Measurements from ENCODE around the gene ACSBG1. TPM values are rescaled to one million over a fixed set of nuclear protein-coding genes. Genes with fewer than 3 reads are reported as not detected.

ACSBG1 gene
- total and polyA plus RNA-seq, 2 of the 8 experiments (the other 6 are each of a cell fraction or from before 2014, with no cell fraction given) = 5.4 to 7.1 TPM

- no peak for DNase-seq (ENCODE audit: low read depth in 1 of 2, low spot score in 2 of 2)
- Histone ChIP-seq H3K56ac (replicated peaks; ENCODE audit: insufficient read length, low read depth, low read length) (no peak overlapping the region), H2BK15ac (ENCODE audit: low read length) (no peak overlapping the region), H3K9me3 (ENCODE audit: insufficient read depth in 2 of 2, low read depth in 1 of 2, low read length in 1 of 2) (no peaks in the 10 kb centered on the region), H3K23ac (ENCODE audit: insufficient read length) (no peak overlapping the region), H4K20me1 (replicated peaks in 1 of 2; ENCODE audit: control insufficient read depth in 1 of 2, insufficient read depth in 2 of 2, low read length in 2 of 2) (peaks cover 0 to 5% of the 10 kb centered on the region in 2 experiments), H3K27me3 (replicated peaks in 1 of 4; ENCODE audit: control insufficient read depth in 3 of 4, extremely low read depth in 1 of 4, insufficient read depth in 3 of 4, low read length in 3 of 4) (no peaks in the 10 kb centered on the region; a peak in 1 of 7 replicates), H3K36me3 (ENCODE audit: control insufficient read depth in 2 of 4, insufficient read depth in 4 of 4, low read length in 3 of 4) (no peaks in the 10 kb centered on the region), H2BK12ac (ENCODE audit: low read depth, low read length) (no peak overlapping the region), H3K4me1 (replicated peaks in 1 of 4; ENCODE audit: control insufficient read depth in 3 of 4, insufficient read depth in 4 of 4, low read length in 3 of 4) (peaks cover 0 to 4% (median 0%) of the 10 kb centered on the region in 4 experiments; a peak in 2 of 7 replicates), H3K9ac (replicated peaks in 1 of 4; ENCODE audit: extremely low read depth in 1 of 4, low read depth in 3 of 4, low read length in 3 of 4) (no peak overlapping the region), H2BK5ac (ENCODE audit: low read depth, low read length) (no peak overlapping the region), H4K91ac (replicated peaks; ENCODE audit: insufficient read length, low read length) (no peak overlapping the region), H2BK120ac (replicated peaks; ENCODE audit: low read depth, low read length) (no peak overlapping the region), H3K4ac (replicated peaks; ENCODE audit: insufficient read length, low read depth, low read length) (no peak overlapping the region), H3K79me2 (ENCODE audit: control insufficient read depth in 1 of 2, insufficient read depth in 2 of 2, low read length in 2 of 2) (no peaks in the 10 kb centered on the region), H3K4me2 (ENCODE audit: insufficient read depth in 1 of 2, low read depth in 2 of 2, low read length in 2 of 2) (no peak overlapping the region; a peak in 1 of 4 replicates), H3K18ac (ENCODE audit: extremely low read depth, low read length) (no peak overlapping the region), H3K79me1 (ENCODE audit: low read depth, low read length) (no peaks in the 10 kb centered on the region), H4K8ac (ENCODE audit: extremely low read depth, insufficient read depth, low read length) (no peak overlapping the region), H3K4me3 (ENCODE audit: extremely low read depth in 1 of 4, insufficient read depth in 2 of 4, low read depth in 3 of 4, low read length in 4 of 4) (no peak overlapping the region), H2AFZ (ENCODE audit: low read length) (no peak overlapping the region), H3K14ac (ENCODE audit: insufficient read length) (no peak overlapping the region), H3K27ac (ENCODE audit: low read depth, low read length) (no peak overlapping the region), H2AK5ac (ENCODE audit: low read depth, low read length) (no peak overlapping the region), H3K23me2 (ENCODE audit: low read depth, low read length) (peaks cover 10% of the 10 kb centered on the region), H4K5ac (ENCODE audit: insufficient read length, low read depth, low read length) (no peak overlapping the region), H2BK20ac (ENCODE audit: low read length) (no peak overlapping the region)
- no peak for FAIRE-seq
- WGBS, 2 experiments (ENCODE audit: extremely low coverage in 1 of 2, insufficient coverage in 1 of 2, insufficient read length in 1 of 2, insufficient replicate concordance in 2 of 2, low coverage in 1 of 2, low lambda C conversion rate in 2 of 2, missing lambda C conversion rate in 1 of 2) = 89% methylated on average over 6 of the region's 6 CpGs; no CpG with 5 or more reads in 1 of the 2 experiments
- CTCF ChIA-PET (ENCODE audit: partially characterized antibody) = interaction anchor here (0.6 to 2.4 kb wide), 13 partner anchors 8 to 183 kb away, joined by 3 to 13 read pairs (median 4); partner anchors contain the start of gene CIB2
- POLR2A ChIA-PET (ENCODE audit: partially characterized antibody) = interaction anchor here (0.7 kb wide), 1 partner anchor 8 kb away, joined by 3 read pairs; no protein-coding TSS in a partner anchor
- TF ChIP-seq EP300 (IDR thresholded peaks at IDR 0.05; ENCODE audit: borderline replicate concordance in 1 of 2, low read depth in 2 of 2, low read length in 2 of 2) = no peak
- no peak for TF ChIP-seq ASH2L (IDR thresholded peaks at IDR 0.05; ENCODE audit: low read length)
- TF ChIP-seq EGR1 (IDR thresholded peaks at IDR 0.05; ENCODE audit: borderline replicate concordance, low read depth, low read length) = no peak
- TF ChIP-seq KDM1A (IDR thresholded peaks at IDR 0.05; ENCODE audit: borderline replicate concordance, low read length) = no peak
- no peak for TF ChIP-seq POLR2A (IDR thresholded peaks at IDR 0.05; ENCODE audit: control extremely low read depth in 1 of 2, low read depth in 2 of 2, low read length in 2 of 2)
Measured at GRCh38 chr15:78147566-78147965, 86.8 kb downstream of the ACSBG1 start.

All from H1 (cell line).